H1 (cell line): ENCODE data around the gene OLA1. TPM values are rescaled to one million over a fixed set of nuclear protein-coding genes. Genes with fewer than 3 reads are reported as not detected.

Experiments used
- CTCF ChIA-PET: fragments of 300-600 bp; sonication (Branson Sonifier 250); formaldehyde crosslinking; loops from one replicate; lab custom pipeline; 2021; ENCODE audit not compliant: partially characterized antibody; lab: Charles Lee
- POLR2A ChIA-PET: fragments of 300-600 bp; sonication (Branson Sonifier 250); formaldehyde crosslinking; loops from one replicate; lab custom pipeline; 2021; ENCODE audit warnings: inconsistent platforms; ENCODE audit not compliant: partially characterized antibody; lab: Charles Lee
- DNase-seq, 2 experiments: peaks; one replicate each; pipeline versions ENCODE4 v3.0.0 to v3.0.0-alpha.2; 2010 to 2022; ENCODE audit warnings: low spot score in 2 of 2, low read depth in 1 of 2, mixed read lengths in 1 of 2
- FAIRE-seq: peaks from 2 replicates; lab custom pipeline; 2011; peaks lifted over from hg19 to GRCh38; lab: Jason Lieb, UNC
- H2AFZ ChIP-seq: 2 replicates; pipeline ENCODE4 v1.8.1; 2012; ENCODE audit warnings: low read length, inconsistent platforms
- H2AK5ac ChIP-seq: 2 replicates; pipeline ENCODE4 v1.6.1; 2013; ENCODE audit warnings: low read depth, low read length
- H2BK120ac ChIP-seq: replicated peaks from 2 replicates; pipeline ENCODE3; 2013; ENCODE audit warnings: low read depth, low read length, inconsistent platforms
- H2BK12ac ChIP-seq: 2 replicates; pipeline ENCODE4 v1.6.1; 2013; ENCODE audit warnings: low read depth, low read length
- H2BK15ac ChIP-seq: 2 replicates; pipeline ENCODE4 v1.6.1; 2013; ENCODE audit warnings: low read length
- H2BK20ac ChIP-seq: 2 replicates; pipeline ENCODE4 v1.6.1; 2013; ENCODE audit warnings: low read length
- H2BK5ac ChIP-seq: 2 replicates; pipeline ENCODE4 v1.6.1; 2013; ENCODE audit warnings: low read depth, low read length
- H3K14ac ChIP-seq: 2 replicates; pipeline ENCODE4 v1.6.1; 2013; ENCODE audit warnings: inconsistent platforms; ENCODE audit not compliant: insufficient read length
- H3K18ac ChIP-seq: 2 replicates; pipeline ENCODE4 v1.6.1; 2013; ENCODE audit warnings: low read length; ENCODE audit errors: extremely low read depth
- H3K23ac ChIP-seq: 2 replicates; pipeline ENCODE4 v1.6.1; 2013; ENCODE audit warnings: inconsistent platforms; ENCODE audit not compliant: insufficient read length
- H3K23me2 ChIP-seq: 2 replicates; pipeline ENCODE4 v1.6.1; 2013; ENCODE audit warnings: low read depth, low read length
- H3K27ac ChIP-seq: 2 replicates; pipeline ENCODE4 v1.6.1; 2011; ENCODE audit warnings: low read depth, low read length, inconsistent platforms
- H3K27me3 ChIP-seq, 4 experiments: replicated peaks in 1 of 4; 1 replicate in 1 of 4; 2 replicates in 3 of 4; pipeline versions ENCODE4 v1.6.1 to v1.8.1; 2011 to 2013; ENCODE audit warnings: low read length in 3 of 4, mild to moderate bottlenecking in 3 of 4, inconsistent platforms in 2 of 4, mixed read lengths in 2 of 4, moderate library complexity in 1 of 4; ENCODE audit not compliant: control insufficient read depth in 3 of 4, insufficient read depth in 3 of 4; ENCODE audit errors: extremely low read depth in 1 of 4
- H3K36me3 ChIP-seq, 4 experiments: 2 replicates each; pipeline versions ENCODE4 v1.6.1 to v1.8.1; 2011 to 2013; ENCODE audit warnings: mild to moderate bottlenecking in 4 of 4, low read length in 3 of 4, moderate library complexity in 2 of 4, control low read depth in 1 of 4, inconsistent platforms in 1 of 4; ENCODE audit not compliant: insufficient read depth in 4 of 4, control insufficient read depth in 2 of 4
- H3K4ac ChIP-seq: replicated peaks from 2 replicates; pipeline ENCODE3; 2013; ENCODE audit warnings: low read length, low read depth, mixed read lengths, inconsistent platforms; ENCODE audit not compliant: insufficient read length
- H3K4me1 ChIP-seq, 4 experiments: replicated peaks in 1 of 4; 1 replicate in 1 of 4; 2 replicates in 3 of 4; pipeline versions ENCODE4 v1.6.1 to v1.8.1; 2011 to 2013; ENCODE audit warnings: low read length in 3 of 4, inconsistent platforms in 2 of 4, mixed read lengths in 1 of 4; ENCODE audit not compliant: insufficient read depth in 4 of 4, control insufficient read depth in 3 of 4
- H3K4me2 ChIP-seq, 2 experiments: 2 replicates each; pipeline versions ENCODE4 v1.6.1 to v1.8.1; 2011 to 2013; ENCODE audit warnings: low read depth in 2 of 2, low read length in 2 of 2, control low read depth in 1 of 2, inconsistent platforms in 1 of 2, mild to moderate bottlenecking in 1 of 2; ENCODE audit not compliant: insufficient read depth in 1 of 2
- H3K4me3 ChIP-seq, 4 experiments: fragments of 200-600, 300-600 bp in 1 of 4; sonication (generic), shearing (Covaris generic), sonication (Bioruptor Twin) in 1 of 4; 2 replicates each; pipeline versions ENCODE4 v1.5.1 to v1.8.1; 2011 to 2016; ENCODE audit warnings: low read length in 4 of 4, low read depth in 3 of 4, control low read depth in 2 of 4, inconsistent platforms in 2 of 4, mild to moderate bottlenecking in 2 of 4, mixed read lengths in 1 of 4, moderate library complexity in 1 of 4; ENCODE audit not compliant: insufficient read depth in 2 of 4; ENCODE audit errors: extremely low read depth in 1 of 4
- H3K56ac ChIP-seq: replicated peaks from 2 replicates; pipeline ENCODE3; 2013; ENCODE audit warnings: low read depth, mild to moderate bottlenecking, mixed read lengths, low read length, inconsistent platforms; ENCODE audit not compliant: insufficient read length
- H3K79me1 ChIP-seq: 2 replicates; pipeline ENCODE4 v1.6.1; 2013; ENCODE audit warnings: low read depth, low read length, control low read depth
- H3K79me2 ChIP-seq, 2 experiments: 2 replicates each; pipeline versions ENCODE4 v1.6.1 to v1.8.1; 2012 to 2013; ENCODE audit warnings: low read length in 2 of 2, mild to moderate bottlenecking in 2 of 2, inconsistent platforms in 1 of 2; ENCODE audit not compliant: insufficient read depth in 2 of 2, control insufficient read depth in 1 of 2
- H3K9ac ChIP-seq, 4 experiments: replicated peaks in 1 of 4; 1 replicate in 1 of 4; 2 replicates in 3 of 4; pipeline versions ENCODE4 v1.6.1 to v1.8.1; 2011 to 2013; ENCODE audit warnings: low read depth in 3 of 4, low read length in 3 of 4, control low read depth in 2 of 4, mild to moderate bottlenecking in 2 of 4, moderate library complexity in 2 of 4, inconsistent platforms in 1 of 4; ENCODE audit errors: extremely low read depth in 1 of 4
- H3K9me3 ChIP-seq, 2 experiments: 2 replicates each; pipeline versions ENCODE4 v1.6.1 to v1.8.1; 2012 to 2013; ENCODE audit warnings: mild to moderate bottlenecking in 2 of 2, moderate library complexity in 2 of 2, control low read depth in 1 of 2, inconsistent platforms in 1 of 2, low read depth in 1 of 2, low read length in 1 of 2, mixed read lengths in 1 of 2; ENCODE audit not compliant: insufficient read depth in 2 of 2
- H4K20me1 ChIP-seq, 2 experiments: replicated peaks in 1 of 2; 2 replicates each; pipeline versions ENCODE3 to v1.8.1; 2011 to 2013; ENCODE audit warnings: inconsistent platforms in 2 of 2, low read length in 2 of 2, mild to moderate bottlenecking in 1 of 2; ENCODE audit not compliant: insufficient read depth in 2 of 2, control insufficient read depth in 1 of 2
- H4K5ac ChIP-seq: 2 replicates; pipeline ENCODE4 v1.6.1; 2013; ENCODE audit warnings: low read length, low read depth, mixed read lengths, inconsistent platforms; ENCODE audit not compliant: insufficient read length
- H4K8ac ChIP-seq: 2 replicates; pipeline ENCODE4 v1.8.0; 2013; ENCODE audit warnings: mild to moderate bottlenecking, moderate library complexity, low read length, inconsistent platforms; ENCODE audit not compliant: insufficient read depth; ENCODE audit errors: extremely low read depth
- H4K91ac ChIP-seq: replicated peaks from 2 replicates; pipeline ENCODE3; 2013; ENCODE audit warnings: low read length, mixed read lengths, inconsistent platforms; ENCODE audit not compliant: insufficient read length
- CEBPB ChIP-seq: IDR thresholded peaks from 2 replicates; pipeline ENCODE4 v1.6.1; 2012; ENCODE audit warnings: low read depth, low read length
- POU5F1 ChIP-seq: IDR thresholded peaks from 2 replicates; pipeline ENCODE4 v1.6.1; 2011; ENCODE audit warnings: low read depth, mild to moderate bottlenecking, low read length, moderate library complexity
- RBBP5 ChIP-seq: IDR thresholded peaks from 2 replicates; pipeline ENCODE4 v1.7.1; 2012; ENCODE audit warnings: low read depth, mild to moderate bottlenecking, inconsistent platforms, low read length, moderate library complexity, borderline replicate concordance
- RXRA ChIP-seq: IDR thresholded peaks from 2 replicates; pipeline ENCODE4 v1.6.1; 2011; ENCODE audit warnings: low read depth, mild to moderate bottlenecking, low read length, moderate library complexity; ENCODE audit not compliant: insufficient read depth
- TCF12 ChIP-seq: IDR thresholded peaks from 2 replicates; pipeline ENCODE4 v1.6.1; 2011; ENCODE audit warnings: low read depth, mild to moderate bottlenecking, low read length
- WGBS, 2 experiments: shearing (Covaris generic) in 1 of 2; methylation state at CpG; one replicate each; pipeline versions ENCODE4 v1.1.6 to v1.1.7; 2013 to 2015; ENCODE audit warnings: low lambda C conversion rate in 2 of 2, mixed read lengths in 2 of 2, inconsistent platforms in 1 of 2, low coverage in 1 of 2, missing lambda C conversion rate in 1 of 2; ENCODE audit not compliant: insufficient replicate concordance in 2 of 2, insufficient coverage in 1 of 2, insufficient read length in 1 of 2; ENCODE audit errors: extremely low coverage in 1 of 2, missing lambda C conversion rate in 1 of 2; 5-methylcytosine and 5-hydroxymethylcytosine counted together
- polyA plus RNA-seq, 7 experiments: library from polyadenylated mRNA; depleted of rRNA in 3 of 7; stranded (reverse) in 5 of 7; unstranded in 2 of 7; fragments of >200 nt in 5 of 7; fragments of 200-250 nt in 2 of 7; gene quantifications; 1 replicate in 5 of 7; 2 replicates in 1 of 7; 4 replicates in 1 of 7; pipeline versions ENCODE4 v1.2.1 to v1.2.3, GENCODE V29; 2011 to 2013; ENCODE audit warnings: missing spikeins in 2 of 7, mixed read lengths in 2 of 7
- total RNA-seq: library from RNA; stranded (reverse); fragmentation: NEBNext Ultra II Directional; extraction: Animal tissue kit (Norgen Biotek cat#: 25700); gene quantifications from 2 replicates; pipeline ENCODE4 v1.2.1, GENCODE V29; 2021

The OLA1 gene
- total and polyA plus RNA-seq, 2 of the 8 experiments (the other 6 are each of a cell fraction or from before 2014, with no cell fraction given), result 39.3 to 158 TPM

- Histone ChIP-seq H3K79me1 (no peaks in the 10 kb centered on the region), H3K4me1 (peaks cover 0 to 5% (median 2%) of the 10 kb centered on the region in 4 experiments; a peak in 2 of 7 replicates), H3K36me3 (peaks cover 0 to 4% (median 0%) of the 10 kb centered on the region in 4 experiments; a peak in 2 of 8 replicates), H3K27ac (no peak overlapping the region), H3K4me3 (no peak overlapping the region), H4K8ac (no peak overlapping the region), H2AFZ (no peak overlapping the region), H3K4me2 (no peak overlapping the region), H3K79me2 (no peaks in the 10 kb centered on the region), H3K23ac (no peak overlapping the region), H3K4ac (no peak overlapping the region), H3K18ac (no peak overlapping the region), H3K9ac (no peak overlapping the region), H4K5ac (no peak overlapping the region), H4K20me1 (no peaks in the 10 kb centered on the region), H3K56ac (no peak overlapping the region), H3K14ac (no peak overlapping the region), H3K23me2 (no peaks in the 10 kb centered on the region), H3K9me3 (no peaks in the 10 kb centered on the region), H2BK15ac (no peak overlapping the region), H4K91ac (no peak overlapping the region), H2AK5ac (no peak overlapping the region), H2BK5ac (no peak overlapping the region), H2BK120ac (no peak overlapping the region), H2BK20ac (no peak overlapping the region), H2BK12ac (no peak overlapping the region), H3K27me3 (no peaks in the 10 kb centered on the region)
- no peak for FAIRE-seq
- POLR2A ChIA-PET, result no interaction called here
- 96% methylated on average over 7 of the region's 7 CpGs; no CpG with 5 or more reads in 1 of the 2 experiments for WGBS, 2 experiments
- CTCF ChIA-PET, result interaction anchor here (1.5 kb wide), 1 partner anchor 274 kb away, joined by 3 read pairs; no protein-coding TSS in a partner anchor
- no peak for DNase-seq
- no peak for TF ChIP-seq RXRA
- TF ChIP-seq CEBPB, result no peak
- no peak for TF ChIP-seq POU5F1
- no peak for TF ChIP-seq RBBP5
- no peak for TF ChIP-seq TCF12
These were observed 178.1 kb downstream of the OLA1 start for GRCh38 chr2:174070281-174070680.
